Mesothelial cell of epicardium (in vitro differentiated cells): Measurements from ENCODE around the gene ARHGEF35. TPM values are rescaled to one million over a fixed set of nuclear protein-coding genes. Genes with fewer than 3 reads are reported as not detected.
"Not testable (repeated sequence)": the region's sequence is repeated elsewhere in the genome, so short reads cannot be mapped to it uniquely, and the experiment has no call there.

Experiments used
- DNase-seq, 2 experiments: peaks; one replicate each; pipeline ENCODE4 v3.0.0; 2021; ENCODE audit warnings: low spot score in 2 of 2; ENCODE audit not compliant: unreplicated experiment in 2 of 2
- H3K27ac Mint-ChIP-seq: 2 replicates; pipeline ENCODE4 v1.8.0; 2021; ENCODE audit warnings: mixed read lengths
- H3K27me3 Mint-ChIP-seq: 2 replicates; pipeline ENCODE4 v1.8.0; 2021; ENCODE audit warnings: low read depth, mixed read lengths
- H3K36me3 Mint-ChIP-seq: 2 replicates; pipeline ENCODE4 v1.8.0; 2021; ENCODE audit warnings: mixed read lengths
- H3K4me1 Mint-ChIP-seq: 2 replicates; pipeline ENCODE4 v1.8.0; 2021; ENCODE audit warnings: mixed read lengths
- H3K4me3 Mint-ChIP-seq: 2 replicates; pipeline ENCODE4 v1.8.0; 2021; ENCODE audit warnings: mild to moderate bottlenecking, moderate library complexity, mixed read lengths
- H3K9me3 Mint-ChIP-seq: 2 replicates; pipeline ENCODE4 v1.8.0; 2021; ENCODE audit warnings: mixed read lengths
- total RNA-seq: library from RNA; stranded (reverse); gene quantifications from 3 replicates; pipeline ENCODE4 v1.2.1, GENCODE V29; 2021

ARHGEF35 gene
- total RNA-seq, result 14.9 to 15.9 TPM (median 15.0 TPM) in 3 replicates

DNA sequence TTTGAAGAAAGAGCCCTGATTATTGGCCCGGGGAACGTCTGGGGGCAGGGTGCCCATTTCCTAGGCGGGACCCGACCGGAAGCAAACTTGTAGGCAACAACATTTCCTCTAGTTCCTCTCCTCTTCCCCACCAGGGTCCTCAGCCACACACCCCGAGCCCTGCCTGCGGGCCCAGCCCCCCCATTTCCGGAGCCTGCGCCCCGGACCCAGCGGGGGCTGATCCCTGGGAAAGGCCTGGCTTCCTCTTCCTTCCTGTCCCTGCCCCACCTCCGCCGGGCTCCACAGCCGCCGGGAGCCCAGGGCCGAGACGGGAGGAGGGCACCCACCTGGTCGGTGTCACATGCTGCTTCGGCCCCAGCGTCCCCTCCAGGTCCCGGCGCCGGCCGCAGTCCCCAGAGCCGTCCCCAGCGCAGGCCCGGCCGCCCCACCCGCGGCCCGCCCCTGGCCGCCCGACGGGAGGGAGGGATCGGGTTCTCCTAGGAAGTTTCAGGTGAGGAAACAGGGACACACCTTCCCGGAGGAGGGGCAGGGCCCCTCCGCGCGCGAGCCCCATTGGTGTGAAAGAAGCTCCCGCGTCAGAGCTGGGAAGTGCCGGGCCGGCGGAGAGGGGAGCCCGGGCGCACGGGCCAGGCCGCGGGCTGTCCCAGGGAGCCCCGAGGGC is at the start of gene ARHGEF35:
Gene ARHGEF35, minus strand, starts transcription at position 622 of the 661 bp plus-strand sequence. CDS start 7,450 bp downstream, outside the sequence.
- peak in 1 of 2 experiments; percentile 48 for DNase-seq
- not testable (repeated sequence) for H3K36me3 Mint-ChIP-seq, H3K4me1 Mint-ChIP-seq, H3K27me3 Mint-ChIP-seq, H3K9me3 Mint-ChIP-seq
- peak within 1 kb of the TSS; percentile 66 for H3K4me3 Mint-ChIP-seq
- H3K27ac Mint-ChIP-seq, result peak within 1 kb of the TSS; percentile 82

DNA sequence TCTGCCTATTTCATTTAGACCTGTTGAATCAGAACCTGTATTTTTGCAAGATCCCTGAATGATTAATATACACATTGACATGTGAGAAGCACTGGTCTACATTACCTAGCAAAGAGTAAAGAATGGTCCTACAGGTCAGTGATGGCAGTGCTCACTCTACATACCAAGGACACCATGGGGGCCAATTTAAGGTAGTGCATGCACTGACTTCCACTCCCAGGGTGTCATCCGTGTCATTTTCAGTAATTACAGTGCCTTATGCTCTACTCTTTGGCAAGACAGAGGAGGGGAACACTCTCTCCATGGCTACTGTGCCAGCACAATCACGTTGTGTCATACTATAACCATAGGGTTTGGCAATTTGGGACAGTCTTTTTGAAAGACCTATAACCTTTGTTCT is 49.7 kb upstream of the ARHGEF35 start:
- not testable (repeated sequence) for H3K4me1 Mint-ChIP-seq, H3K27me3 Mint-ChIP-seq, H3K27ac Mint-ChIP-seq, H3K36me3 Mint-ChIP-seq, H3K9me3 Mint-ChIP-seq, H3K4me3 Mint-ChIP-seq, DNase-seq

DNA sequence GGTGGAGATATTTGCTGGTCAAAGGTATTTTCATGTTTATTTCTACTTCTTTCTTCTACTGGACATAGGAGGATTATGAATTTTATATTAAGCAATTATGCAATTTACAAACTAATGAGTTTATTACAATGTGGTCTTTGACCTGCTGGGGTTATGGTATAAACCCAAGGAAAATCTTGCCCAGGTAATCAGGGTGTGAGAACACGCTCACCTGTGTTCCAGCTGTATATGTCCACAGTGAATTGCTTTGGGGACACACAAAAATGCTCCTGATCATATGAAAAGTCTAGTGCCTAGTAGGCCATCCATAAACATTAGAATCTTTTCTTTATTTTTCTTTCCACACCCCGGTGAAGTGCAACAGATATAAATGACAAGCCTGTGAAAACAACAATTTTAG is 43.7 kb upstream of the ARHGEF35 start, which contains the start of gene OR2A42:
Gene OR2A42, minus strand, starts transcription at position 241 of the 400 bp plus-strand sequence. CDS start 6,762 bp downstream, outside the sequence.
- H3K9me3 Mint-ChIP-seq, H3K4me1 Mint-ChIP-seq: not testable (repeated sequence)

DNA sequence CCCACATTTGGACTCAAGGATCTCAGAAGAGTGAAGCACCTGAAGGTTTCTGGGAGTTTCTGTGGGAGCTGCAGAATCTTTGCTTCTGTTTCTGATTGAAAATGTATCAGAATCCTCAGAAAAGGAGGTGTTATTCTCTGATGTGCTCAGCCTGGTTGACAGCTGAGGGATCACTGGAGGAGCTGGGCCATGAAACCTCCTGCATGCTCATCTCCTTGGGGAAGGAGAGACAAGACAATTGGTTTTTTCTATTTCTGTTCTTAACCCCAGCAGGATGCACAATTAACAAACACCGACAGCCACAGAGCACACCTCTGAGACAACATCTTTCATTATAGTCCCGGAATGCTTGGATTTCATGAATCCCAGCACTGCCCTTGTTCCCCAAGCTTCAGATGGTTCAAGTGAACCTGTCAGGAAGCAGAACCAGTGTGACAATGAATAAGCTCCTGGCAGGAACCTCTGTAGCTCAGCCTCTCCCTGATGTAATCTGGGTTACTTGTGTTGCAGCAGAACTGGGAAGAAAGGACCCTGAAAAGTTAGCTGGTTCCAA is 43.0 kb upstream of the ARHGEF35 start:
- not testable (repeated sequence) for H3K36me3 Mint-ChIP-seq, H3K27me3 Mint-ChIP-seq, H3K4me1 Mint-ChIP-seq, H3K9me3 Mint-ChIP-seq, DNase-seq, H3K27ac Mint-ChIP-seq, H3K4me3 Mint-ChIP-seq

More for the DNA sequence above, 43.7 kb upstream of the ARHGEF35 start, which contains the start of gene OR2A42:
- not testable (repeated sequence) for H3K4me3 Mint-ChIP-seq, H3K36me3 Mint-ChIP-seq, DNase-seq, H3K27me3 Mint-ChIP-seq, H3K27ac Mint-ChIP-seq

DNA sequence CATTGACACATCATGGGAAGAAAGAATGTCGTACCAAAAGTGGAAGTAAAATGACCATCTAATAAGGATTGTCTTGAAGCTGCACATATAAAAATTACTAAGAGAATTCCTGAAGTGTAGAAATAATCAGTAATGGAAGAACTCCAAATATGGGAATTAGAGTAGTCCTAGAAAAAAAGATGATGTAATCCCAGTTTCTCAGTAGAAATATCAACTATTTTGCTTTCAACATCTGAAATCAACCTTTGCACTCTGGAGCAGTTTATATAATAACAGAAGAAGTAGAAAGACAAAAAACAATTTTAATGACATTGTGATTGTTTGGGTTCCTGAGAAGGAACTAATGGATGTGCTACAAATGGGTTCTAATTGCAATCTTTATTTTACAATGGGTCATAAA is 37.4 kb upstream of the ARHGEF35 start:
- not testable (repeated sequence) for H3K36me3 Mint-ChIP-seq, H3K4me1 Mint-ChIP-seq, DNase-seq, H3K27me3 Mint-ChIP-seq, H3K27ac Mint-ChIP-seq, H3K4me3 Mint-ChIP-seq, H3K9me3 Mint-ChIP-seq

DNA sequence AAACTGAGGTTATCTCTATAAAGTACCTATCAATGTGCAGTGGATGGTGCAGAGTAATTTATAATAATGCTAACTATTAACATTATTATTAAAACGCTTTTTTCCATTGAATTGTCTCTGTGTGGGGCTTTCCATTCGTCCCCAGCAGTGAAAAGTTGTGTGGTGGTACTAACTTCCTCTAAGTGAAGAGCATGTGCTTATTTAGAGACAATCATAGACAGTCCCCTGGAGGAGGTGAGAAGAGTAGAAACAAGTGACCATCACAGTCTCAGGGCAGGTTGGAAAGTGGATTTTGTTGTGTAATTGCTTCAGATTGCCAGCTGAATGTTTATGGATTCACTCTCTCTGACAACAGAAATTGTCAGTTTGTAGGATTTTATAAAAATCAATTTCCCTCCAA is 35.4 kb upstream of the ARHGEF35 start:
- H3K4me1 Mint-ChIP-seq, H3K27me3 Mint-ChIP-seq, H3K9me3 Mint-ChIP-seq: not testable (repeated sequence)

DNA sequence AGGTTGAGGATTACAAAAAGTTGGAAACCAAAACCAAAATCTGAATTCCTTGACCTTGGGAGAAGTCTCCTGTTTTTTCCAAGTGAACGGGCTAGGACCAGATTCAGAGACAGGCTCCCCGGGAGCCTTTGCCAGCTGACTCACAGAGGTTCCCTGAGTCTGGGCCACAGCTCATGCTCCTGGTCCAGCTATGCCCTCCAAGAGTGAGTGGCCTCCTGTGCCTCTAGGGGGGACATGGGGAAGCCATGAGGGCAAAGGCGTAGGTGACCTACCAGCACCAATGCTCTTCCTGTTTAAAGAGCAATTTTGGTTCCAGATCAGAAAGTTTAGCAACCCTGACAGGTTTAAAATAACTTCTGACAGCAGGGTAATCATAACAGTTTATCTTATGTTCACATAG is 33.2 kb upstream of the ARHGEF35 start:
- H3K27ac Mint-ChIP-seq, H3K36me3 Mint-ChIP-seq, H3K9me3 Mint-ChIP-seq, H3K4me3 Mint-ChIP-seq, DNase-seq, H3K4me1 Mint-ChIP-seq, H3K27me3 Mint-ChIP-seq: not testable (repeated sequence)

More for the DNA sequence above, 35.4 kb upstream of the ARHGEF35 start:
- not testable (repeated sequence) for H3K4me3 Mint-ChIP-seq, H3K27ac Mint-ChIP-seq, DNase-seq, H3K36me3 Mint-ChIP-seq

DNA sequence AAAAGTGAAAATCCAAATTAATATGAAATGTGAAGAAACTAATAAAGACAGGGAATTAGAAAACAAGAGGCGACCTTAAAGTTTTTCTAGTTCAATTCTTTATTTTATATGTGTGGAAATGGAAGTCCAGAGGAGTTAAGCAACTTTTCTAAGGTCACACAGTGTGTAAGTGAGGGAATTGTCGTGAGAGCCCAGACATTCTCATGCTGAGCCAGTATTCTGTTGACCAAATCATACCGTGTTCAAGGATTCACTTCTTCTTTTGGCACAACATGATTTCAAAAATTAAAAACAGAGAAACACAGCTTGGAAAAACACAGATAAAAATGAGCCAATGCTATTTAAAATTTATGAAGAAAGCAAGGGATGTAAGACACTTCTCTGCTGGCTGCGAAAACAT is 31.2 kb upstream of the ARHGEF35 start:
- H3K4me3 Mint-ChIP-seq, H3K4me1 Mint-ChIP-seq, H3K27me3 Mint-ChIP-seq, H3K9me3 Mint-ChIP-seq, H3K27ac Mint-ChIP-seq, H3K36me3 Mint-ChIP-seq, DNase-seq: not testable (repeated sequence)

DNA sequence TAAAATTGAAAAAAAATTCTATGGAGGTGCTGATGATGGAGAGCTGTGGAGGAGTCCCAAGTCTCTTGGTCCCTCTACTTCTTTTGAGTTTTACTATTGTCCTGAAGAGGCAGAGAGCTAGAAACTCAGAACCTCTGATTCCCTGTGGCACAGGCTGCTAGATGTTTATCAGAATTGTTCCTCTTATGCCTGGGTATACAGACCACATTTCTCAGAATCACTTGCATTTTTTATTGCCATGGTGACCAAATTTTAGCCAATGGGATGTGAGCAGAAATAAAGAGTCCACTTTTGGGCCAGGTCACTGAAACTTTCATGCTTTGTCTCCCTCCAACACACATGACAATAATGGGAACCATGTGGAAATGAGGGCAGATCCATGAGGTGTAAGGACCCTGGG is 28.0 kb upstream of the ARHGEF35 start:
- not testable (repeated sequence) for H3K27ac Mint-ChIP-seq, DNase-seq, H3K27me3 Mint-ChIP-seq, H3K9me3 Mint-ChIP-seq, H3K4me1 Mint-ChIP-seq, H3K36me3 Mint-ChIP-seq, H3K4me3 Mint-ChIP-seq

DNA sequence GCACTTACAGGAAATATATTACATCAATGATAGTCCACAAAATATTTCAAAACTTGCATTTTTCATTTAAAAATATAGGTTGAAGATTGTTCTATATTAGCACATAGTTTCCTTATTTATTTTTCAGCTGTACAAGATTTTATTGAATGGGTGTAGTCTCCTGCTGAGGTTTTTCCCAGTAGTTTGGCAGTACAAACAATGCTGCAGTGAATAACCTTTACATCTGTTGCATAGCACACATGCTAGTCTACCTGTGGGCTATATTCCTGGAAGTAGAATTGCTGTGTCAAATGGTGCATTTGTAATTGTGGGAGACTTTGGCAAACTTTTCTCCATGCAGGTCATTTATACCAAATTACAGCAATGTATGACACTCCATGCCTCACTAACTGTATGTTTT is 24.9 kb upstream of the ARHGEF35 start:
- DNase-seq, H3K4me3 Mint-ChIP-seq, H3K27ac Mint-ChIP-seq, H3K9me3 Mint-ChIP-seq, H3K36me3 Mint-ChIP-seq, H3K4me1 Mint-ChIP-seq, H3K27me3 Mint-ChIP-seq: not testable (repeated sequence)

DNA sequence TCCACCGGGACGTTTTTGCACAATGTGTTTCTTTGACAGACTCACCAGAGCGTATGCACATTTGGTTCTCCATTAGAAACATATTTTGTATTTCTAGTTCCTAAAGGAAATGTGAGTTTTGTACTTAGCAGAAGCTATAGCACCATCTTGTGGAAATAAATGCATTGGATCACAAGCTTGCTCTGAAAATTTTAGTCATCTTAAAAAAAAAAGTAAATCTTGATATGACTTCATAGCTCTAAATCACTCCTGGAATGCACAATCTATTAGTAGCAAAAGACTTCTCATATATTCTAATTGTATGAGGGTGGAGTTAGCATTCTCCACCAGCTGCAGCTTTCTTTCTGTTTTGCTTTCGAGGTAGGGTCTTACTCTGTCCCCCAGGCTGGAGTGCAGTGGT is 23.5 kb upstream of the ARHGEF35 start:
- H3K4me1 Mint-ChIP-seq, H3K27me3 Mint-ChIP-seq, H3K27ac Mint-ChIP-seq, H3K4me3 Mint-ChIP-seq, H3K9me3 Mint-ChIP-seq, H3K36me3 Mint-ChIP-seq, DNase-seq: not testable (repeated sequence)

DNA sequence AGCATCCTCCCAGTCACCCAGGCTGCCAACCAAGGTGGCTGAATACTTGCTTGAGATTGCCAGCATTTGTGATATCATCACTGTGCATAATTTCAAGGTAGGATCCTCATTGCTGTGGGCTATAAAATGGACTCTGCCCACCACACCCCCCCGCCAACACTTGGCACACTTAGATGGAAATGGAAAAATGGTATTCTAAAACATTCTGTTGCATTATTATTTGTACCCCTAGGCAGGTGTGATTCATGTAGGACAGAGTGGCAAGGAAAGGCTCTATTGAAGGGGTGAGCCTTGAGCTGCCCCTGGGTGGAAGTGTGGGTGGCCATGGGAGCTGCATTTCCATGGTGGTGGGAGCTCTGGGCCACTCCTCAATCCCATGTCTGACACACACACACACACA is 22.9 kb upstream of the ARHGEF35 start:
- not testable (repeated sequence) for H3K36me3 Mint-ChIP-seq, H3K4me1 Mint-ChIP-seq, H3K9me3 Mint-ChIP-seq, H3K27me3 Mint-ChIP-seq, H3K4me3 Mint-ChIP-seq, DNase-seq
- H3K27ac Mint-ChIP-seq, result peak overlapping the region; percentile 56

DNA sequence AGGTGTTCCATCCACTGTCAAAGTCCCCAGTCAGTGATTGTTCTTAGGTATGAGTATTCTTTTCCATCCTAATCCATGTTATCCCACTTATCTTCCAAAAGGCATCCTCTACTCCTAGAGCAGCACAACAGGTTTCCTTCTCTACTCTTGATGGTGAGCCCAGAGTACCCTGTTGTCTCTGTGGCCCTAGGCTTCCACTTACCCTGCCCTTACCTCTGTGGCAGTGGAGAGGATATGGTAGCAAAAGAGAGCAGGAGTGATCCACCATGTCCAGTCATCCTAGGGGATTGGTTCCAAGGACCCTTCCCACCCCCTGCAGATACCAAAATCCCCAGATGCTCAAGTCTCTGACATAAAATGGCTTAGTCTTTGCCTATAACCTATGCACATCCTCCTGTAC is 21.6 kb upstream of the ARHGEF35 start:
- H3K27me3 Mint-ChIP-seq, H3K4me1 Mint-ChIP-seq, H3K9me3 Mint-ChIP-seq, DNase-seq, H3K36me3 Mint-ChIP-seq, H3K4me3 Mint-ChIP-seq, H3K27ac Mint-ChIP-seq: not testable (repeated sequence)

DNA sequence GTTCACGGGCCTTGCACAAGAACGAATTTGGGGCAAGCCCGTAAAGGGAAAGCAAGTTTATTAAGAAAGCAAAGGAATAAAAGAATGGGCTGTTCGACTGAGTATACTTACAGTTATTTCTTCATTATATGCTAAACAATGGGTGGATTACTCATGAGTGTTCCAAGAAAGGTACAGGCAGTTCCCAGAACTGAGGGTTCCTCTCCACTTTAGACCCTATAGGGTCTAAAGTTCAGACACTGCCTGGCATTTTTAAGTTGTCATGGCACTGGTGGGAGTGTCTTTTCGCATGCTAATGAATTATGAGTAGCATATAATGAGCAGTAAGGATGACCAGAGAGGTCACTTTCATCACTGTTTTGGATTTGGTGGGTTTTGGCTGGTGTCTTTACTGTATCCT is 9.7 kb upstream of the ARHGEF35 start:
- not testable (repeated sequence) for H3K9me3 Mint-ChIP-seq, H3K4me1 Mint-ChIP-seq, H3K27me3 Mint-ChIP-seq, H3K4me3 Mint-ChIP-seq, H3K27ac Mint-ChIP-seq, H3K36me3 Mint-ChIP-seq, DNase-seq

DNA sequence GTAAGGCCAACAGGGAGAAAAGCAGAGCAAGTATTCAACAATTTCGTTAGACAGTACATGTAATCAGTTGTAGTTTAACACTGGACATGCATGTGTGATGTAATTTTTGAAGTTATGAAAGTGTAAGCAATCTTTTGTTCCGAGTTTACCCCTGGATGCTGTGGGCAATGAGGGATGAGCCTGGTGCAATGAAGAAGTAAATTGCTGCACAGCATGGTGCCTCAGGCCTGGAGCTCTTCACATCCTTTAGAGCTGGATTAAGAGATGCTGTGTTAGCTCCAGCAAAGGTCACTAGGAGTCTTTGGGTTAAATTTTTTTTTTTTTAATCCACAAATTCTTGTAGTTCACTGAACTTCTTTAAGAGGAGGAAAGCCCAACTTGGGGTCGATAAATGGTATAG is 7.5 kb upstream of the ARHGEF35 start:
- not testable (repeated sequence) for H3K27me3 Mint-ChIP-seq, DNase-seq

More for the DNA sequence above, 7.5 kb upstream of the ARHGEF35 start:
- H3K36me3 Mint-ChIP-seq, H3K4me3 Mint-ChIP-seq, H3K27ac Mint-ChIP-seq, H3K9me3 Mint-ChIP-seq, H3K4me1 Mint-ChIP-seq: not testable (repeated sequence)
